GM18907 (cell line): ENCODE measurements around the gene TRIO.

Source experiments
- ATAC-seq: cut with Tn5 transposase; IDR thresholded peaks from one replicate; pipeline ENCODE4 v1.9.1; 2021; ENCODE audit warnings: mild to moderate bottlenecking, moderate library complexity; ENCODE audit not compliant: unreplicated experiment

TRIO gene

GRCh38 chr5:14492331-14492964 lies 349.3 kb downstream of the TRIO start:
- ATAC-seq: no peak

- no peak for ATAC-seq
These were observed 352.2 kb downstream of the TRIO start for GRCh38 chr5:14495301-14495700.

GRCh38 chr5:14497311-14497710 lies 354.2 kb downstream of the TRIO start:
- no peak for ATAC-seq

GRCh38 chr5:14501353-14502293 lies 358.5 kb downstream of the TRIO start:
- no peak for ATAC-seq

- ATAC-seq: no peak
These were observed 359.1 kb downstream of the TRIO start for GRCh38 chr5:14502294-14502690.

GRCh38 chr5:14503017-14503680 lies 360.0 kb downstream of the TRIO start:
- ATAC-seq: no peak

GRCh38 chr5:14503681-14504331 lies 360.7 kb downstream of the TRIO start:
- ATAC-seq: no peak

- no peak for ATAC-seq
These were observed 361.2 kb downstream of the TRIO start for GRCh38 chr5:14504332-14504727.

GRCh38 chr5:14504816-14505215 lies 361.7 kb downstream of the TRIO start:
- ATAC-seq: no peak

GRCh38 chr5:14505310-14506139 lies 362.4 kb downstream of the TRIO start:
- ATAC-seq: no peak

- no peak for ATAC-seq
These were observed 363.0 kb downstream of the TRIO start for GRCh38 chr5:14506140-14506538.

GRCh38 chr5:14506661-14507060 lies 363.5 kb downstream of the TRIO start:
- no peak for ATAC-seq

- no peak for ATAC-seq
These were observed 364.2 kb downstream of the TRIO start for GRCh38 chr5:14507156-14507941.

- ATAC-seq: no peak
These were observed 364.9 kb downstream of the TRIO start for GRCh38 chr5:14508046-14508445.

- ATAC-seq: no peak
These were observed 366.4 kb downstream of the TRIO start for GRCh38 chr5:14509556-14509955.

GRCh38 chr5:14510156-14510734 lies 367.1 kb downstream of the TRIO start:
- ATAC-seq: no peak

- ATAC-seq: no peak
These were observed 367.7 kb downstream of the TRIO start for GRCh38 chr5:14510880-14511279.

- ATAC-seq: no peak
These were observed 369.4 kb downstream of the TRIO start for GRCh38 chr5:14512574-14512973.

- no peak for ATAC-seq
These were observed 370.1 kb downstream of the TRIO start for GRCh38 chr5:14513266-14513665.
